T-helper 2 cell treated with Interferon-gamma antibody and Interleukin-4, amounts not matched to agents 100 ng/mL and 5 ng/mL, for 36 hours (primary cell): ENCODE data around the gene NDUFS4. TPM values are rescaled to one million over a fixed set of nuclear protein-coding genes. Genes with fewer than 3 reads are reported as not detected.
"Not testable (repeated sequence)": the region's sequence is repeated elsewhere in the genome, so short reads cannot be mapped to it uniquely, and the experiment has no call there.

Experiments used
- intact Hi-C: fragments of 100-400 bp; cut with micrococcal nuclease; formaldehyde crosslinking; loops from one replicate; pipeline ENCODE4 v1.15.1; 2023
- total RNA-seq: library from RNA; stranded (reverse); gene quantifications from 2 replicates; pipeline ENCODE4 v1.2.3, GENCODE V29; 2022

The NDUFS4 gene
- total RNA-seq = 53.0 and 59.1 TPM in 2 replicates

- intact Hi-C loops = loop anchor here (2.0 kb wide), 1 partner anchor 78 kb away; no protein-coding TSS in a partner anchor
These were observed at the start of gene NDUFS4 for GRCh38 chr5:53560506-53561191. Gene NDUFS4 (plus strand): TSS chr5:53560639. CDS start chr5:53560663, 24 bp downstream.

GRCh38 chr5:53512539-53512938, 47.9 kb upstream of the NDUFS4 start:
- intact Hi-C loops = no loop called here

GRCh38 chr5:53515988-53516387, 44.5 kb upstream of the NDUFS4 start:
- intact Hi-C loops = no loop called here

- intact Hi-C loops = no loop called here
These were observed 39.6 kb upstream of the NDUFS4 start for GRCh38 chr5:53520813-53521212.

GRCh38 chr5:53537711-53538110, 22.7 kb upstream of the NDUFS4 start:
- intact Hi-C loops = no loop called here

- intact Hi-C loops = not testable (repeated sequence)
These were observed 19.7 kb upstream of the NDUFS4 start for GRCh38 chr5:53540739-53541138.

- intact Hi-C loops = no loop called here
These were observed 18.6 kb upstream of the NDUFS4 start for GRCh38 chr5:53541859-53542258.

- intact Hi-C loops = no loop called here
These were observed 17.5 kb upstream of the NDUFS4 start for GRCh38 chr5:53542926-53543325.

GRCh38 chr5:53543401-53543800, 17.0 kb upstream of the NDUFS4 start:
- intact Hi-C loops = no loop called here

GRCh38 chr5:53545744-53546143, 14.7 kb upstream of the NDUFS4 start:
- intact Hi-C loops = no loop called here

GRCh38 chr5:53547226-53547625, 13.2 kb upstream of the NDUFS4 start:
- intact Hi-C loops = no loop called here

GRCh38 chr5:53548501-53548900, 11.9 kb upstream of the NDUFS4 start:
- intact Hi-C loops = not testable (repeated sequence)

GRCh38 chr5:53549792-53550191, 10.6 kb upstream of the NDUFS4 start:
- intact Hi-C loops = no loop called here

GRCh38 chr5:53552561-53552960, 7.9 kb upstream of the NDUFS4 start:
- intact Hi-C loops = no loop called here

GRCh38 chr5:53554444-53554843, 6.0 kb upstream of the NDUFS4 start:
- intact Hi-C loops = no loop called here

GRCh38 chr5:53555160-53555559, 5.3 kb upstream of the NDUFS4 start:
- intact Hi-C loops = no loop called here

- intact Hi-C loops = no loop called here
These were observed 4.4 kb upstream of the NDUFS4 start for GRCh38 chr5:53556001-53556400.

- intact Hi-C loops = no loop called here
These were observed 3.1 kb upstream of the NDUFS4 start for GRCh38 chr5:53557386-53557785.

GRCh38 chr5:53558966-53559365, 1.5 kb upstream of the NDUFS4 start:
- intact Hi-C loops = no loop called here

GRCh38 chr5:53560028-53560427, 411 bp upstream of the NDUFS4 start:
- intact Hi-C loops = loop anchor here (2.0 kb wide), 1 partner anchor 77 kb away; no protein-coding TSS in a partner anchor

GRCh38 chr5:53568401-53568800, 8.0 kb downstream of the NDUFS4 start:
- intact Hi-C loops = no loop called here

- intact Hi-C loops = no loop called here
These were observed 8.4 kb downstream of the NDUFS4 start for GRCh38 chr5:53568871-53569270.

- intact Hi-C loops = no loop called here
These were observed 9.0 kb downstream of the NDUFS4 start for GRCh38 chr5:53569453-53569852.
